Body of pancreas (tissue), 4 donors: Measurements from ENCODE around the gene PGLYRP1. TPM values are rescaled to one million over a fixed set of nuclear protein-coding genes. Genes with fewer than 3 reads are reported as not detected.

Experiments
- ATAC-seq: fragments of 150-250 bp; one replicate; pipeline ENCODE4 v1.9.1; 2016
- DNase-seq, 4 donors: peaks; one replicate each; pipeline ENCODE4 v3.0.0-alpha.2; 2019
- H3K27ac ChIP-seq, 4 donors: fragments of 200-600 bp; sonication (generic); 1 replicate in 3 of 4; 2 replicates in 1 of 4; pipeline versions ENCODE4 v1.5.1 to v1.6.1; 2016 to 2019; ENCODE audit warnings: mild to moderate bottlenecking in 1 of 4, mixed read lengths in 1 of 4, moderate library complexity in 1 of 4
- H3K27me3 ChIP-seq, 2 donors: fragments of 200-600 bp; sonication (generic); one replicate each; pipeline ENCODE4 v1.6.0; 2016; ENCODE audit warnings: mild to moderate bottlenecking in 1 of 2
- H3K36me3 ChIP-seq, 2 donors: fragments of 200-600 bp; sonication (generic); replicated peaks in 1 of 2; 2 replicates each; pipeline ENCODE4 v1.5.1; 2016; ENCODE audit warnings: low read depth in 2 of 2; ENCODE audit not compliant: insufficient read depth in 1 of 2
- H3K4me1 ChIP-seq: fragments of 200-600 bp; sonication (generic); one replicate; pipeline ENCODE4 v1.6.0; 2016
- H3K4me3 ChIP-seq, 2 donors: fragments of 200-600 bp; sonication (generic); 1 replicate in 1 of 2; 2 replicates in 1 of 2; pipeline ENCODE4 v1.5.1; 2016 to 2019
- H3K9me3 ChIP-seq, 3 donors: fragments of 200-600 bp; sonication (generic); 1 replicate in 2 of 3; 2 replicates in 1 of 3; pipeline ENCODE4 v1.5.1; 2016
- CTCF ChIP-seq, 7 experiments: fragments of 450-650 bp in 4 of 7; fragments of 200-600 bp in 3 of 7; sonication (generic) in 3 of 7; IDR thresholded peaks; one replicate each; pipeline ENCODE4 v1.5.1; 2016 to 2019; ENCODE audit warnings: antibody characterized with exemption in 7 of 7
- POLR2A ChIP-seq, 3 donors: fragments of 450-650 bp; IDR thresholded peaks; one replicate each; pipeline ENCODE4 v1.6.1; 2016; ENCODE audit warnings: antibody characterized with exemption in 3 of 3, mild to moderate bottlenecking in 2 of 3
- WGBS, 2 donors: methylation state at CpG; one replicate each; pipeline ENCODE4 v1.1.5; 2017; 5-methylcytosine and 5-hydroxymethylcytosine counted together
- intact Hi-C: fragments of 100-400 bp; cut with DNase I; formaldehyde crosslinking; loops from one replicate; pipeline ENCODE4 v1.15.1; 2023
- total RNA-seq, 2 donors: library from RNA; depleted of rRNA; stranded (reverse); fragments of >200 nt; gene quantifications; one replicate each; pipeline ENCODE4 v1.1.0, GENCODE V29; 2016

PGLYRP1 gene
- total RNA-seq, 2 donors from 2014 or later = not detected

GRCh38 chr19:46040952-46041500 is 18.2 kb upstream of the PGLYRP1 start, which contains the start of gene IGFL4:
IGFL4 (minus strand) TSS chr19:46041002; CDS start chr19:46040962, 40 bp downstream.
- no peaks in the 10 kb centered on the region for H3K36me3 ChIP-seq
- H3K4me1 ChIP-seq = no peaks in the 10 kb centered on the region
- H3K9me3 ChIP-seq = no peaks in the 10 kb centered on the region
- TF ChIP-seq CTCF (IDR thresholded peaks at IDR 0.05) (no peak), POLR2A (IDR thresholded peaks at IDR 0.05) (no peak)
- ATAC-seq (no peak), DNase-seq (no peak)
- 44 to 52% methylated on average over 7 of the region's 7 CpGs for WGBS, 2 donors
- intact Hi-C loops = no loop called here
- no peak within 1 kb of the TSS for H3K4me3 ChIP-seq
- H3K27ac ChIP-seq = no peak within 1 kb of the TSS
- H3K27me3 ChIP-seq = peaks cover 0 to 4% of the 10 kb centered on the region in 2 donors

GRCh38 chr19:46040125-46040524 is 17.3 kb upstream of the PGLYRP1 start:
- Histone ChIP-seq H3K36me3 (no peaks in the 10 kb centered on the region), H3K4me3 (no peak overlapping the region), H3K27me3 (peaks cover 0 to 4% of the 10 kb centered on the region in 2 donors), H3K4me1 (no peaks in the 10 kb centered on the region), H3K27ac (no peak overlapping the region), H3K9me3 (no peaks in the 10 kb centered on the region)
- TF ChIP-seq CTCF (IDR thresholded peaks at IDR 0.05) = no peak
- no peak for TF ChIP-seq POLR2A (IDR thresholded peaks at IDR 0.05)
- 80 to 88% methylated on average over 1 to 6 of the region's 6 CpGs for WGBS, 2 donors
- ATAC-seq (no peak), DNase-seq (no peak)
- intact Hi-C loops = no loop called here

GRCh38 chr19:46036744-46037128 is 13.9 kb upstream of the PGLYRP1 start:
- TF ChIP-seq CTCF (IDR thresholded peaks at IDR 0.05) (no peak), POLR2A (IDR thresholded peaks at IDR 0.05) (no peak)
- Histone ChIP-seq H3K9me3 (no peaks in the 10 kb centered on the region), H3K27me3 (peaks cover 0 to 4% of the 10 kb centered on the region in 2 donors), H3K4me1 (no peaks in the 10 kb centered on the region), H3K27ac (no peak overlapping the region), H3K36me3 (no peaks in the 10 kb centered on the region), H3K4me3 (no peak overlapping the region)
- 54% methylated on average over 3 of the region's 3 CpGs; no CpG with 5 or more reads in 1 of the 2 donors for WGBS, 2 donors
- intact Hi-C loops = no loop called here
- no peak for DNase-seq
- ATAC-seq = no peak

- intact Hi-C loops = no loop called here
- no peaks in the 10 kb centered on the region for H3K36me3 ChIP-seq
- H3K4me1 ChIP-seq = no peaks in the 10 kb centered on the region
- no peaks in the 10 kb centered on the region for H3K9me3 ChIP-seq
- DNase-seq (no peak), ATAC-seq (no peak)
- no peak overlapping the region for H3K4me3 ChIP-seq
- H3K27me3 ChIP-seq = peaks cover 0 to 1% of the 10 kb centered on the region in 2 donors
- WGBS, 2 donors = 78% methylated on average over 13 of the region's 13 CpGs; no CpG with 5 or more reads in 1 of the 2 donors
- no peak overlapping the region for H3K27ac ChIP-seq
- TF ChIP-seq POLR2A (IDR thresholded peaks at IDR 0.05) (no peak), CTCF (IDR thresholded peaks at IDR 0.05) (no peak)
Measured at GRCh38 chr19:46035986-46036743, 13.3 kb upstream of the PGLYRP1 start.
